AG10803 (cell line): ENCODE results near the gene LRSAM1.

Experiments used
- DNase-seq: peaks from one replicate; pipeline ENCODE4 v3.0.0; 2010; ENCODE audit warnings: low read depth
- H3K4me3 ChIP-seq: 2 replicates; pipeline ENCODE4 v1.5.1; 2011; ENCODE audit warnings: mild to moderate bottlenecking, low read length, control low read depth
- CTCF ChIP-seq: conservative IDR thresholded peaks from 2 replicates; pipeline ENCODE4 v1.5.1; 2011; ENCODE audit warnings: mild to moderate bottlenecking, low read length, control low read depth, inconsistent platforms

The LRSAM1 gene

GRCh38 chr9:127421057-127421456 lies 30.3 kb upstream of the LRSAM1 start:
- TF ChIP-seq CTCF: no peak
- no peak for DNase-seq
- H3K4me3 ChIP-seq: no peak overlapping the region

- TF ChIP-seq CTCF: no peak
- no peak for DNase-seq
- H3K4me3 ChIP-seq: peak overlapping the region; percentile 96; the same call in 1 of the 2 replicates
Observed at GRCh38 chr9:127422133-127422782, 29.1 kb upstream of the LRSAM1 start.

GRCh38 chr9:127422787-127423186 lies 28.5 kb upstream of the LRSAM1 start:
- no peak for TF ChIP-seq CTCF
- peak overlapping the region; percentile 96 for H3K4me3 ChIP-seq
- no peak for DNase-seq

GRCh38 chr9:127423476-127423933 lies 27.8 kb upstream of the LRSAM1 start:
- peak overlapping the region; percentile 96 for H3K4me3 ChIP-seq
- DNase-seq: no peak
- TF ChIP-seq CTCF: no peak

GRCh38 chr9:127423934-127424675 lies 27.2 kb upstream of the LRSAM1 start, which contains the start of gene ZNF79:
ZNF79 (plus strand) TSS chr9:127424382; CDS start chr9:127424788, 406 bp downstream.
- peak; percentile 88 for DNase-seq
- TF ChIP-seq CTCF: no peak; the same call in 1 of the 2 replicates

GRCh38 chr9:127424676-127424999 lies 26.7 kb upstream of the LRSAM1 start:
- H3K4me3 ChIP-seq: peak overlapping the region; percentile 96
- peak; percentile 7; the same call in 1 of the 2 replicates for TF ChIP-seq CTCF
- no peak for DNase-seq

More at GRCh38 chr9:127423934-127424675, 27.2 kb upstream of the LRSAM1 start, which contains the start of gene ZNF79:
- peak within 1 kb of the TSS; percentile 96 for H3K4me3 ChIP-seq

- no peak for DNase-seq
- no peak for TF ChIP-seq CTCF
- no peak overlapping the region for H3K4me3 ChIP-seq
Observed at GRCh38 chr9:127426756-127427155, 24.6 kb upstream of the LRSAM1 start.
